Measurements from ENCODE around the gene AKR1B1. TPM values are rescaled to one million over a fixed set of nuclear protein-coding genes. Genes with fewer than 3 reads are reported as not detected.

The AKR1B1 gene
- total and polyA plus RNA-seq, 2 of the 13 experiments (the other 11 are each of a cell fraction or from before 2014, with no cell fraction given): 89.9 to 133 TPM

DNA sequence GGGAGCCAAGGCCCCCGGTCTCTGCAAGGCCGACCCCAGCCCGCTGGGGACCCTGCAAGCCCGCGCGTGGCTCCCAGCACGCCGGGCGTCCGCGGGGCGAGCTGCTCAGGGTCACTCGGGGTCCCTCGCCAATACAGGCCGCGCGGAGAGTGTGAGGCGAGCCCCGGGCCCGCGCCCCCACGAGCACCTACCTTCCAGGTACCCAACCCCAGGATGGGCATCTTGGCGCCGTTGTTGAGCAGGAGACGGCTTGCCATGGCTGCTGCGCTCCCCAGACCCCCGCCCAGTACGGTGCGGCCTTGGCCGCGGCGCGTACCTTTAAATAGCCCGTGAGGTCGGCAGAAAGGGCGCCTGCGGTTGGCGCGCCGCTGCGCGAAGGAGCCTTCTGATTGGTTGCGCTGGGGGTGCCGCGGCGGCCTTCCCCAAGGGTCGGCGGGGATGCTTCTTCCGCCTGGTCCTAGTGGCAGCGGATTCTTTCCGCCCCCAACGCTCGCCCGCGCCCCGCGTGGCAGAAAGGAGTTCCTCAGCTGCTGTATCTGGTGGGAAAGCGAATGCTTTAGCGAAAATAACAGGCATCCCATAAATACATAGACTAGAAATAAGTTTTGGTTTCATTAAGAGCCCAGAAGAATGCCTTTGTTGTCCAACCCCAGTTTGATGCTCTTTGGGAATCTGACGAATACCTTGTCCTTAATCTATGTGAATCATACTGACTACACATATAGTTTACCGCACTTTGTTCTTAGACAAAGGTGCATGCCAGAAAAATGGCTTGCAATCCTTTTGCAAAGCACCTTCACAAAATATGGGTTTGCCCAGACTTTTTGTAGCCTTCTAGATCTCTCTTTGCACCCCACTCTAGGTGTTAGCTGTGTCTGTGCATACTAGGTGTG, at the start of gene AKR1B1 (continued):
- peak; percentile 40; the same call in 1 of the 2 replicates for TF ChIP-seq ZNF768 (CRISPR knock-in tag; IDR thresholded peaks at IDR 0.05)
- peak; percentile 66; the same call in 1 of the 2 replicates for TF ChIP-seq ZBTB26 (CRISPR knock-in tag; IDR thresholded peaks at IDR 0.05; ENCODE audit: borderline replicate concordance)
- TF ChIP-seq, protein P1, sequence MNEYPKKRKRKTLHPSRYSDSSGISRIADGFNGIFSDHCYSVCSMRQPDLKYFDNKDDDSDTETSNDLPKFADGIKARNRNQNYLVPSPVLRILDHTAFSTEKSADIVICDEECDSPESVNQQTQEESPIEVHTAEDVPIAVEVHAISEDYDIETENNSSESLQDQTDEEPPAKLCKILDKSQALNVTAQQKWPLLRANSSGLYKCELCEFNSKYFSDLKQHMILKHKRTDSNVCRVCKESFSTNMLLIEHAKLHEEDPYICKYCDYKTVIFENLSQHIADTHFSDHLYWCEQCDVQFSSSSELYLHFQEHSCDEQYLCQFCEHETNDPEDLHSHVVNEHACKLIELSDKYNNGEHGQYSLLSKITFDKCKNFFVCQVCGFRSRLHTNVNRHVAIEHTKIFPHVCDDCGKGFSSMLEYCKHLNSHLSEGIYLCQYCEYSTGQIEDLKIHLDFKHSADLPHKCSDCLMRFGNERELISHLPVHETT (CRISPR knock-in tag; conservative IDR thresholded peaks at IDR 0.05): 0 out of 2 replicates have a peak, but pooled peaks have one; percentile 32
- TF ChIP-seq YEATS2 (CRISPR knock-in tag; IDR thresholded peaks at IDR 0.05; ENCODE audit: borderline replicate concordance): peak; percentile 82
- TF ChIP-seq SSRP1 (CRISPR knock-in tag; IDR thresholded peaks at IDR 0.05): no peak
- TF ChIP-seq, protein P2, sequence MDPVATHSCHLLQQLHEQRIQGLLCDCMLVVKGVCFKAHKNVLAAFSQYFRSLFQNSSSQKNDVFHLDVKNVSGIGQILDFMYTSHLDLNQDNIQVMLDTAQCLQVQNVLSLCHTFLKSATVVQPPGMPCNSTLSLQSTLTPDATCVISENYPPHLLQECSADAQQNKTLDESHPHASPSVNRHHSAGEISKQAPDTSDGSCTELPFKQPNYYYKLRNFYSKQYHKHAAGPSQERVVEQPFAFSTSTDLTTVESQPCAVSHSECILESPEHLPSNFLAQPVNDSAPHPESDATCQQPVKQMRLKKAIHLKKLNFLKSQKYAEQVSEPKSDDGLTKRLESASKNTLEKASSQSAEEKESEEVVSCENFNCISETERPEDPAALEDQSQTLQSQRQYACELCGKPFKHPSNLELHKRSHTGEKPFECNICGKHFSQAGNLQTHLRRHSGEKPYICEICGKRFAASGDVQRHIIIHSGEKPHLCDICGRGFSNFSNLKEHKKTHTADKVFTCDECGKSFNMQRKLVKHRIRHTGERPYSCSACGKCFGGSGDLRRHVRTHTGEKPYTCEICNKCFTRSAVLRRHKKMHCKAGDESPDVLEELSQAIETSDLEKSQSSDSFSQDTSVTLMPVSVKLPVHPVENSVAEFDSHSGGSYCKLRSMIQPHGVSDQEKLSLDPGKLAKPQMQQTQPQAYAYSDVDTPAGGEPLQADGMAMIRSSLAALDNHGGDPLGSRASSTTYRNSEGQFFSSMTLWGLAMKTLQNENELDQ (CRISPR knock-in tag; IDR thresholded peaks at IDR 0.05; ENCODE audit: borderline replicate concordance): no peak
- TF ChIP-seq NFAT5 (CRISPR knock-in tag; IDR thresholded peaks at IDR 0.05): no peak
- TF ChIP-seq NR2C2 (CRISPR knock-in tag; IDR thresholded peaks at IDR 0.05; ENCODE audit: borderline replicate concordance): peak; percentile 77; the same call in 1 of the 2 replicates
- TF ChIP-seq SRY (CRISPR knock-in tag; IDR thresholded peaks at IDR 0.05): peak; percentile 54; the same call in 1 of the 2 replicates
- TF ChIP-seq GATAD1 (CRISPR knock-in tag; IDR thresholded peaks at IDR 0.05): peak; percentile 72
- TF ChIP-seq FOXK1 (CRISPR knock-in tag; IDR thresholded peaks at IDR 0.05; ENCODE audit: borderline replicate concordance, low read depth): peak; percentile 48; the same call in 1 of the 2 replicates
- TF ChIP-seq, protein P3, sequence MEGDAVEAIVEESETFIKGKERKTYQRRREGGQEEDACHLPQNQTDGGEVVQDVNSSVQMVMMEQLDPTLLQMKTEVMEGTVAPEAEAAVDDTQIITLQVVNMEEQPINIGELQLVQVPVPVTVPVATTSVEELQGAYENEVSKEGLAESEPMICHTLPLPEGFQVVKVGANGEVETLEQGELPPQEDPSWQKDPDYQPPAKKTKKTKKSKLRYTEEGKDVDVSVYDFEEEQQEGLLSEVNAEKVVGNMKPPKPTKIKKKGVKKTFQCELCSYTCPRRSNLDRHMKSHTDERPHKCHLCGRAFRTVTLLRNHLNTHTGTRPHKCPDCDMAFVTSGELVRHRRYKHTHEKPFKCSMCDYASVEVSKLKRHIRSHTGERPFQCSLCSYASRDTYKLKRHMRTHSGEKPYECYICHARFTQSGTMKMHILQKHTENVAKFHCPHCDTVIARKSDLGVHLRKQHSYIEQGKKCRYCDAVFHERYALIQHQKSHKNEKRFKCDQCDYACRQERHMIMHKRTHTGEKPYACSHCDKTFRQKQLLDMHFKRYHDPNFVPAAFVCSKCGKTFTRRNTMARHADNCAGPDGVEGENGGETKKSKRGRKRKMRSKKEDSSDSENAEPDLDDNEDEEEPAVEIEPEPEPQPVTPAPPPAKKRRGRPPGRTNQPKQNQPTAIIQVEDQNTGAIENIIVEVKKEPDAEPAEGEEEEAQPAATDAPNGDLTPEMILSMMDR (CRISPR knock-in tag; IDR thresholded peaks at IDR 0.05): peak; percentile 51

Data from HepG2 (cell line).